Stimulated activated CD4-positive, alpha-beta T cell treated with anti-CD3 and anti-CD28 coated beads, Interleukin-12 subunit alpha, Interleukin-12 subunit beta, amount 100 ng/mL, for 4 hours (primary cell): Measurements from ENCODE around the gene CABCOCO1.

ENCODE experiments used
- DNase-seq: peaks from one replicate; pipeline ENCODE4 v3.0.0-alpha.2; 2020

CABCOCO1 gene

DNA sequence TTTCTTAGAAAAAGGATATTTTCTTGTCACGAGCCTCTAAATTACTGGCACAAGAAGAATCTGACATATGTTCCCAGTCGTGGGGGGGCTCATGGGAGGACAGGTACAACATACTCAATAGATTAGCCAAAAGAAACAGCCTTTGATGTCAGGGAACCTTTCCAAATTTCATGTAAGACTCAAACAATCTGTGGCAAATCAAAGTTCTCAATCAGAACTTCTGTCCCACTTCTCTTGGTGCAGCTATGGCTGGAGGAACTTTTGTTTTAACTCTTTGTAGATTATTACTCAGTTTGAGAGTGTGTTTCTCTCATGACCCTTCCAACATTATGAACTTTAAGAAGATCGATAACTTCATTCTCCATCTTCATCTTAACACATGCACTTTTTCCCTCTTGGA is 124.4 kb downstream of the CABCOCO1 start:
- no peak for DNase-seq

DNA sequence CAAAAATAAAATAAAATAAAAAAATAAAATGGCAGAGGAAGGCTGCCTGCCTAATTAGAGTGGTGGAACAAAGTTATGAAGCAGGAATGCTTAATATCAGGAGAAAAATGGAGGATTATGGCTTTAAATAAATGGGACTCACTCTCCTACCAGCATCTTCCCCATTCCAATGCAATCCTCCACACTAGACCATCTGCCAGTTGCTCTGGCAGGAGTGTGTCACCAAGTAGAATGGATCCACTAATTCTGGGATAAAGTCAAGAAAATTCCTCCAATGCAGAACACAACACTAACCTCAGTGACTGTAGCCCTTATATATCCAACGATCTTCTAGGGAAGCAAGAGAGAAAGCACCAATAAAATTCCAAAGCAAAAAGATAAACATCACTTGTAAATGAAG is 126.3 kb downstream of the CABCOCO1 start:
- no peak for DNase-seq

DNA sequence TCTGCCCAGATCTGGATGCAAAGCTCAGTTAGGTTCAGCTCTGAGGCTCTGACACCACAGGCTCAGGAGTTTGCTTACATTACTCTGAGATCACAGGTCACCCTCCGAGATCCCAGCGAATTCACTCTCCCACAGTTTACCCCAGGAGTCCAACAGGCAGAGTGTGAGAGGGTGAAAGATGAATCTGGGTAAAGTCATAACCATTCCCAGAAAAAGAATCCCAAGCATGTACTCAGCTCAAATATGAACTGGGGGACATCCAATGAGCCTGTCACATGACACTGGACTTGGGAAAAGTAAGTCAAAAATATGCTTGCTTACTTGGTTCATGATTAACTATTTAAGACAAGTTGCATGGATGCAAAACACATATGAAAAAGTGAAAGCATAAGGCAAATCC is 128.5 kb downstream of the CABCOCO1 start:
- DNase-seq = no peak

DNA sequence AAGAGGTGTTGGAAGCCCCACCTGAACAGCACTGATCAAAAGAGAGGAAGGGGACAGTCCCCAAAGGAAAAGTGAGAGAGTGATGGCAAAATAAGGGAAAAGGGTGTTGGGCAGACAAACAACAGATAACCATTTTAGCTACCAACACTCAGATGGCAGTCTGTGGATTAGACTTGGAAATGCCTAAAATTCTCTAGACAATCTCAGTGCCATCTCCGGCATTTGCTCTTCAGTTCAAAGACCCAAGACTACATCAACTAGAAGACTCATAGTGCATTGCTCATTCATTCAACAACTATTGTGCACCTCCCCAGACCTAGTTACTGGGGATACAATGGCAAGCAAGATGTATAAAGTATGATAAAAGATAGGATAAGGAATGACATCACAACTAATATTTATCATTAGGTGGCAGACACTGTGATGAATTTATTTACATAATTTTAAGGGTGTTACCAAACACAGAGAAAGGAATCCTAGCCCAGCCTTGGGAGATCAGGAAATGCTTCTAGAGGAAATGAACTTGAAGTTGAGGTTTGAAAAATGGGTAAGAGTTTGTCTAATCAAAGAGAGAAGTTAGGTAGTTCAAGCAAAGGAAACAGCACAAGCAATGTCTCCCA is 129.5 kb downstream of the CABCOCO1 start:
- no peak for DNase-seq

DNA sequence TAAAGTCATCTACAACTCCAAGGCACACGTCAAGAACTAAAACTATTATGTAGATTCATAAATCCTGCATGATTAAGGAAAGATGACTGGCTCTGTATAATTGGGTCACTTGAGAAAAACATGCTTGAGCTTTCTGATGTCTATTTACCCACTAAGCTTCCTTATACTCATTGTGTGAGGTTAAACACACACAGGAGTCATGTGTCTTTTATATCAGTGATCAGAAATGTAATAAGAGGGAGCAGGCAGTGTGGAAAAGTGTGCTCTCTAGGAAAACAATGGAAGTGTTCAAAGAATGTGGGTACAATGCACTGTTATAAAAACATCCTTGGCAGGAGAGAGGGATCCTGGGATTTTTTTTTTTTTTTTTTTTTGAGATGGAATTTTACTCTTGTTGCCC is 130.2 kb downstream of the CABCOCO1 start:
- DNase-seq = no peak

DNA sequence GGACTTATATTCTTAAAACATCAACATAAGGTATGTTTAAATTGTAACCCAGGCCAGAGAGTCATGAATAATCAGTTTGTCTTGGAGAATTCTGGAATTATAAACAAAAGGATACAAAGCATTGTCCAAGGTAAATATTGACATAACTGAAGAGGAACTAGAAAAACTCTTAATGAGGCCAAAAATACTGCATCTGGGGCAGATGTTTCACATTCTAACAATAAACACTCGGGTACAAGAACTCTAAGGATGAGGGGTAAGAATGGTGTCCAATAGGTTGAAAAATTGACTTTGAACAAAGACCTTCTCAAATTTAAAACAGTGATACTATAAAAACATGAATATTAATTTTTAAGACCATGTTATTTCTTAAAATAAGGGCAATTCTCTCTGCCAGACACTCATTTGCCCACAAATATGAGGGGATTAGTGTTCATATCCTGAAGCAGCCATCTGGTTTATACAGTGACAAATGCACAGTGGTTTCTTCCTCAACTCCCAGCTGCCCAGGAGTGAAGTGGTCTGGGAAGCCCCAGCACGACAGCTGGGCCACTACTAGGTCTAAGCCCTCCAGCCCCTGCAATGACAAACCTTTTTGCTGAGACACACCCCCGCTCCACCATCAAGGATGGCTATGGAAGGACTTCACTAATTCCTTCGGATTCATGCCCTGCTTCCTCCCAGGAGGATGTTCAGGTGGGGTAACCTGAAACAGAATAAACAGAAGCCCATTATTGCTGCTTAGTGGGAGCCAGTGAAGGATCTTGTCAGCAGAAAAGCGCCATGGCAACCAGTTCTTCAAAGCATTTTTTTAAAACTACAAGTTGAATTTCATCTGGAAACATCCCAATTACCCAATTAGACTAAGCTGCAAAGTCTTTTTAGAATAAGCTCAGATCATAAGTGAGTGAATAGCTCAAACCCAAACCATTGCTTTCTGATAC is 131.3 kb downstream of the CABCOCO1 start:
- no peak for DNase-seq

DNA sequence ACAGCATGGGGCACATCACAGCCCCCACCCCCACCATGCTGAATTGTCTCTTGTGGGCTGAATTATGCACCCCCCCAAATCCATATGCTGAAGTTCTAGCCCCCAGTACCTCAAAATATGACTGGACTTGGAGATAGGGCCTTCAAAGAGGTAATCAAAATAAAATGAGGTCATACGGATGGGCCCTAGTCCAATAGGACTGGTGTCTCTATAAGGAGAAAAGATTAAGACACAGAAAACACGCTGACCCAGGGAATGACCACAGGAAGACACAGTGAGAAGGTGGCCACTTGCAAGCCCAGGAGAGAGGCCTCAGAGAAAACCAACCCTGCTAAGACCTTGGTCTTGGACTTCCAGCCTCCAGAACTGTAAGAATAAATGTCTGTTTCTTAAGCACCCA is 132.4 kb downstream of the CABCOCO1 start:
- no peak for DNase-seq

DNA sequence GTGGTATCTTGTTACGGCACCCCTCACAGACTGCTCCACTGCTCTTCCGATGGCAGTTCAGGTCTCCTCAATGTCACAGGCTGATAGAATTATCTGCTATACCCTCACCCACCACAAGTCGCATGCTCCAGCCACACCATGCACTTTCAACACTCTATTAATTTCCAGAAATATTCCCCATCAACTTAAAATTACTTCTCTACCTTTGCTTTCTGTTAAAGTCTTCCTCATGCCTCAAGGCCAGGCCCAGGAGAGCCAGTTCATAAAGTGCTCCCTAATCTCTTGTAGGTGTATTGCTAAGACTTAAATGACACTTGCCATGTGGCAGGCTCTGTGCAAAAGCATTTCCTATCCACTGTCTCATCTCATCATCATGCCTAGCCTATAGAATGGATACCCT is 132.8 kb downstream of the CABCOCO1 start:
- no peak for DNase-seq

DNA sequence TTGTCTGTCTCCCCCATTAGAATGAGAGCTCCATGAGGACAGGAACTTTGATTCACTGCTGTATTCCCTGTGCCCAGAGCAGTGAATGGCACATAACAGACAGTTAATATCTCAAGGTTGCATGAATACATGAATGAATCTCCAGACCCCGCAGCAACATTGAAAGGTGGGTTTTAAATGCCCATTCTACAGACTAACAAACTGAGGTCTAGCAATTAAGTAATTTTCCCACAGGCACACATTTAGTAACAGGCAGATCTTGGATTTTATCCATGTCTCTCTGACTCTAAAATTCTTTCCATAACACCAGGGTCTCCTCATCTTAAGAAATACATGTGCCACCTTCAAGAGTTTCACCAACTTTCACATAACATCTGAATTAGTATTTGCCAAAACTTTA is 134.1 kb downstream of the CABCOCO1 start:
- DNase-seq = no peak

DNA sequence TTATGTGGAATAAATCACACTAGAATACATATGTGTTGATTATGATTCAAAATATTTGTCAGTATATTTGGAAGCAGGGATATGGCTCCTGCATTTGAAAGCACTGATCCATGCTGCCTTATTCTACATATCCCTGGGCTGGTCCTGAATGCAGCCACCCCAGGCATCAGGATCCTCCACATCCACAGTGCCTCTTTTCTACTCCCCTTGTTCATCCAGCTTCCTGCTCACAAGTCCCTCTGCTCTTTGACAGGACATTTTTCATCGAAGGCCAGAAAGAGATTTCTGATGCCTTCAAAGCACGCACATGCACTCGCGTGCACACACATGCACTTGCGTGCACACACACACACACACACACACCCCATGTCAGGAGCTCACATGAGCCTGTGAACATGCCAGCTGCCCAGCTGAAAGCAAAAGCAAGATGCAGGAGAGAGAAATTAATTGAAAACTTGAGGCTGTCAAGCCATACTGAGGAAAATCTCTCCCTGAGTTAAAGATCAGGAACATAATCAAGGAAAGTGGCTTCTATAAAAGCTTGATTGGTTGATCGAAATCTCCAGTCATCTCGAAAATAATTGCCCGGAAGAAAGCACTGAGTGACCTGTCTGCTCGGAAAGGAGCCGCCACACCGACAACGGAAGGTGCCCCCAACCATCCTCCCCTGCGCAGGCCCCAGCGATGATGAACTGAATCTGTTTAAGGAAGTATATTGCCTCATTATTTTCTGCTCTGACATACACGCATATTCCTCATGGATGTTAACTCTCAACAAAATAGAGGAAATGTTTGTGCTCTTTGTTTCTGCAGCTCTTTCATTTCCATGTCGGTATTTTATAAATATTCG is 134.8 kb downstream of the CABCOCO1 start:
- no peak for DNase-seq

DNA sequence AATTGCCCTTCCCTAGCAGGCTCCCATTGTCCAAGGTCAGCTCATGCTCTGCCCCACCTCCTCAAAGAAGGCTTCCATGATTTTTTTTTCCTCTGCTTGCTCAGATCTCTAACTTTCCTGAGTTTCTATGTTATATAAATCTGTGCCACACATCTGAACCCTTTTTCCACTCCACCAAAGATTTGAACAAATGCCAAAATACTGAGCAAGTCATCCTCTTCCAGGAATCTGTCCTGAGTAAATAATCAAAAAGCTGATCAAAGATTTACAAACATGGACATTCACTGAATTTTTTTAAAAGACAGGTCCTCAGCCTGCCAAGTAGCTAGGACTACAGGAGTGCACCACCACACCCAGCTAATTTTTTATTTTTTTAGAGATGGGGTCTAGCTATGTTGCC is 136.0 kb downstream of the CABCOCO1 start:
- no peak for DNase-seq

DNA sequence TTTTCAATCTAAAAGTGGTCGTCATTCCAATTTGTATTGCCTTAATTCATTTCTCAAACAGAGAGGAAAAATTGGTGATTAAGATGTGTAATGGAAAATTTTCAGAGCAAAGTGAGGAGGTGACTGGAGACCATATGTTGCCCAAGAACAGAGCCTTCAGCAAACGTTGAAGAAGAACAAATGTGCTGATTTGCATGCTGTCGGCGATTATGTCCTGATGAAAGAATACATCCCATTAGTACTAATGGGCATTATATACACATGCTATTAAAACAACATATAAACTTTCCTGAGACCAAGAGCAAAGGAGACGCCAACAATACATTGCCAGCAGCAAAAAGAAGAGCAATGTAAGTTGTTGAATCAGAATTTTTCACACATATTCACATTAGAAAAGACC is 138.8 kb downstream of the CABCOCO1 start:
- no peak for DNase-seq

DNA sequence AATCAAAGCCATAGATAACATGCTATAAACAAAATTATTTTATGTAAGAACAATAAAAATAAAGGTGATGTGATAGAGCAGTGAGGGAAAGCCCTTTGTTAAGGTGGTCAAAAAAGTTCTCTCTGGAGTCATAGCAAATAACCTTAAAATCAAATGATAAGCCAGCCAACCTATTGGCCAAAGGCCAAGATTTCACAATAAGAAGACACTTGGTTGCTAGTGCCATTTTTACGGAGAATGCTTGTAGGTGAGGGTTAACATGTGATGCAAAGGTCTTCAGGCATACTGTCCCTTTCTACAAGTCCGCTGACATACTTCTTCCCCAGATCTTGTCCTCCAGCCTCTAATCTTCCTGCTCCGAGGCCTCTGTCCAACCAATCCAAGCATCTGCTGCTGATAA is 140.5 kb downstream of the CABCOCO1 start:
- no peak for DNase-seq

DNA sequence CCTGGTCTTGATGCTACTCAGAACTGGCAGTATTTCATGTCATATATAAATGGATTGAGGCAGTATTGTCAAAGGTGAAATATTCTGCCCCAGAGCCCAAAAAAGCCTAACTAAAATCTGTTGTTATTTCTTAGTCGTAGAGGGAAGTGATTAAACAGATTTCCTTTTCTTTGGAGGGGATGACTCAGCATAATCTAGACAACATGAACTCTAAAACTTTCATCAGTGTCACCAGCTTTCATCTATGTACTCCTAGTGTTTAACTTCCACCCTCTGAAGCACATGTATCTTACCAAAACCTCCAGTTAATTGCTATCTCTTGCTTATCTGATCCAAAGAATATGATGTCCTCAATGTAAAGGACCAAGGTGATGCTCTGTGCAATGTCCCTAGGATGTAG is 141.7 kb downstream of the CABCOCO1 start:
- no peak for DNase-seq

DNA sequence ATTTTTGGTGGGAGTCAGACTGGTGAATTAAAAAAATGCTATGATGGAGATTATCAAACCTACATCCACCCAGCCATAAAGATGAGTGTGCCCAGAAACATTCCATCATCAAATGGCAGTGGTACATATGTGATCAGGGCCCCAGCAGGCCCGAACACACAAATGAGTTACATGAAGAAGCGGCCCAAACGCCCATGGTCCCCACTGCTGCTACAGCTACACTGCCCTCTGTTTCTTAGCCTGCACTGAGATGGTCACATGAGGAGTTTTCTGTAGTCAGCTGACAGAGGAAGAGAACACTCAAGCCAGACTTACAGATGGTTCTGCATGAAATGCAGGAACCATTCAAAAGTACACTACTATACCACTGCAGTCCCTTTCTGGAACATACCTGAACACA is 142.4 kb downstream of the CABCOCO1 start:
- no peak for DNase-seq

DNA sequence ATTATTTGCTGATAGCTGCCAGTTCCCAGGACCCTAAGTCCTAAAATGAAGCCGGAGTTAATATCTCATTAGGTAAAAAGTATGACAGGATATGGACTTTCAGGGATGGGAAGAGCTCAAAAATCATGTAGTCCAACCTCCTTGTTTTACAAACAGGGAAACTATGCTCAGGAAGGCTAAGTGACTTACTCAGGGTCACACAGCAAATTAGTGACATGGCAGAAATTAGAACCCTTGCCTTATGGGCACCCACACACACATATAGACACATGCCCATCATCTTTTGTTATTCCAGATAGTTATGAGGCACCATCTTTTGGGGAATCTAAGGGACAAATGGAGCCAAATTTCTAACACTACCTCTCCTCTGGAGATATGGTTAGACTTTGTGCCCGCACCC is 147.5 kb downstream of the CABCOCO1 start:
- DNase-seq = no peak

DNA sequence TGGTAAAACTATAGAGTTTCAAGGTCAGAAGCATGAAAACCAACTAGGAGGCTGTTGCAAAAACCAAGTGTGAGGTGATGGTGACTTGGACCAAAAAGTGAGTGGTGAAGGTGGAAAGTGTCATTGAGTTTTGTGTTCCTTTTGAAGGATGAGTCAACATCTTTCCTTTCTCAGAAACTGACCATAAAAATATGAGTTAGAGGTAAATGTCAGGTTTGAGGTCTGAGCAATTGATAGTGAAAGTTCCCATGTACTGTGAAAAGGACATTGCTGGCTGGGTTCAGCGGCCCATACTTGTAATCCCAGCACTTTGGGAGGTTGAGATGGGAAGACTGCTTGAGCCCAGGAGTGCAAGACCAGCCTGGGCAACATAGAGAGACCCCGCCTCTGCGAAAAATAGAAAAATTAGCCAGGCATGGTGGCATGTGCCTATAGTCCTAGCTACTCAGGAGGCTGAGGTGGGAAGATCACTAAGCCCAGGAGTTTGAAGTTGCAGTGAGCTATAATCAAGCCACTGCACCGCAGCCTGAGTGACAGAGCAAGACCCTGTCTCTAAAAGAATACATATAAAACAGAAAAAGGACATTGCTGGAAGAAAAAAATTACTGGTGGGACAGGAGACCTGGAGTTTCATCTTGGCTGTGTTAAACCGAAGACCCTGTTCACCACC is 149.5 kb downstream of the CABCOCO1 start:
- no peak for DNase-seq

DNA sequence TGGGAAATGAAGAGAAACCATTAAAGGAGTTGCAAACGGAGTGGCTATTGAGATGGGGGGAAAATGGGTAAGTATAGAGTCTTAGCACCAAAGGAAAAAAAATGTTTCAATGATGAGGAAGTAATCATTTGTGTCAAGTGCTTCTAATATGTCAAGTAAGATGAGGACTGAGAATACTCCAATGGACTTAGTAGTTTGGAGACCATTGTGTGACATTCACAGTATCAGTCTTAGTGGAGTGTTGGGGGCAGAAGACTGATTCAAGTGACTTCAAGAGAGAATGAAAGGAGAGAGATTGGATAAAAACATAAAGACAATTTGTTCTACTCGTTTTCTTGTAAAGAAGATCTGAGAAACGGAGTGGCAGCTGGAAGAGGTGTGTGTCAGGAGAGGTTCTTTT is 150.2 kb downstream of the CABCOCO1 start:
- no peak for DNase-seq

DNA sequence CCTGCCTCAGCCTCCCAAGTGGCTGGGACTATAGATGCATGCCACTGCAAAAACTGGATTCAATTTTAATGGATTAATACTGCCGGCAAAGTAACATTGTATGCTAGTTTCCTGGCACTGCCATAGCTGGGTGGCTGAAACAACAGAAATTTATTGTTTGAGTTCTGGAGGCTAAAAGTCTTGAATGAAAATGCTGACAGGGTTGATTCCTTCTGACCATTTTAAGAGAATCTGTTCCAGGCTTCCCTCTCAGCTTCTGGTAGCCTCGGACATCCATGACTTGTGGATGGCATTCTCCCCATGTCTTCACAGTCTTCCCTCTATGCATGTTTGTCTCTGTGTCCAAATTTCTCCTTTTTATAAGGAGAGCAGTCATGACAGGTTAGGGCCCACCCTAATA is 151.4 kb downstream of the CABCOCO1 start:
- DNase-seq = no peak

DNA sequence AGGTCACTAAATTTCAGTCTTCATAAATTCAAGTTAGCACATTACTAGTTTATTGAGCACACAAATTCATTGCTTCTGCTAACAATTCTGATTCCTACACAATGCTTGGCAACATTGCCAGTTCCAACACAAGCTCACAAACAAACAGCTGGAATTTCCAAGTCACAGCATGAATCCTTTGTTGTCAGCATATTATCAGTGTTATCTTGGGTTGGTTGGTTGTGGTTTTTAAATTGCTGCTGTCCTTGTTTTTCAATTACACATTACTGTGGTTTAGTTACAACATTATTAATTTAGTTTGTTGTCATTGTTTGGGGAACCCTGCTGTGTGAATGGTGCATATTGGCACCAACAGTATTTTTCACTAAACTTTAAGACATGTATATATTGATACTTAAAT is 152.8 kb downstream of the CABCOCO1 start:
- no peak for DNase-seq
